H9 (cell line): ENCODE measurements around the gene MYOF. TPM values are rescaled to one million over a fixed set of nuclear protein-coding genes. Genes with fewer than 3 reads are reported as not detected.

Source experiments
- DNase-seq: peaks from one replicate; pipeline ENCODE4 v3.0.0-alpha.2; 2017
- H2AFZ ChIP-seq: one replicate; pipeline ENCODE4 v1.6.1; 2013; ENCODE audit warnings: mild to moderate bottlenecking, low read length, control low read depth, moderate library complexity
- H2AK5ac ChIP-seq: 2 replicates; pipeline ENCODE4 v1.6.1; 2013; ENCODE audit warnings: low read length, control low read depth, mixed read lengths; ENCODE audit not compliant: insufficient read length
- H2BK120ac ChIP-seq: one replicate; pipeline ENCODE4 v1.6.1; 2013; ENCODE audit warnings: low read depth, mild to moderate bottlenecking, low read length, control low read depth, inconsistent platforms; ENCODE audit not compliant: poor library complexity, severe bottlenecking
- H2BK12ac ChIP-seq: 2 replicates; pipeline ENCODE4 v1.6.1; 2013; ENCODE audit warnings: low read length, control low read depth, mixed read lengths, low read depth; ENCODE audit not compliant: insufficient read length
- H2BK15ac ChIP-seq: 2 replicates; pipeline ENCODE4 v1.6.1; 2013; ENCODE audit warnings: low read depth, low read length, control low read depth
- H2BK20ac ChIP-seq: one replicate; pipeline ENCODE4 v1.6.1; 2013; ENCODE audit warnings: low read depth, mild to moderate bottlenecking, low read length, control low read depth, inconsistent platforms; ENCODE audit not compliant: poor library complexity, severe bottlenecking
- H2BK5ac ChIP-seq: 2 replicates; pipeline ENCODE4 v1.6.1; 2013; ENCODE audit warnings: low read length, control low read depth, mixed read lengths; ENCODE audit not compliant: insufficient read length
- H3K14ac ChIP-seq: 2 replicates; pipeline ENCODE4 v1.6.1; 2013; ENCODE audit warnings: low read length, control low read depth; ENCODE audit not compliant: insufficient read depth
- H3K18ac ChIP-seq: 2 replicates; pipeline ENCODE4 v1.6.1; 2013; ENCODE audit warnings: low read depth, mild to moderate bottlenecking, mixed read lengths, low read length, control low read depth; ENCODE audit not compliant: insufficient read length
- H3K23ac ChIP-seq: 2 replicates; pipeline ENCODE4 v1.6.1; 2013; ENCODE audit warnings: low read length, control low read depth, mixed read lengths, low read depth; ENCODE audit not compliant: insufficient read length
- H3K23me2 ChIP-seq: 2 replicates; pipeline ENCODE4 v1.6.1; 2013; ENCODE audit warnings: low read depth, mild to moderate bottlenecking, mixed read lengths, low read length, control low read depth; ENCODE audit not compliant: insufficient read length, poor library complexity, severe bottlenecking
- H3K27ac ChIP-seq: 2 replicates; pipeline ENCODE4 v1.5.1; 2013; ENCODE audit warnings: low read length, control low read depth, mixed read lengths, low read depth; ENCODE audit not compliant: insufficient read length
- H3K27me3 ChIP-seq: 2 replicates; pipeline ENCODE4 v1.6.1; 2013; ENCODE audit warnings: low read length, control low read depth, inconsistent platforms; ENCODE audit not compliant: insufficient read depth
- H3K4ac ChIP-seq: 2 replicates; pipeline ENCODE4 v1.6.1; 2013; ENCODE audit warnings: low read depth, mild to moderate bottlenecking, control low read depth, inconsistent platforms, low read length, moderate library complexity
- H3K4me1 ChIP-seq: 2 replicates; pipeline ENCODE4 v1.6.1; 2013; ENCODE audit warnings: low read length, control low read depth, inconsistent platforms; ENCODE audit not compliant: insufficient read depth
- H3K4me2 ChIP-seq: 2 replicates; pipeline ENCODE4 v1.6.1; 2013; ENCODE audit warnings: low read length, control low read depth, mixed read lengths; ENCODE audit not compliant: insufficient read length, insufficient read depth
- H3K56ac ChIP-seq: 2 replicates; pipeline ENCODE4 v1.6.1; 2013; ENCODE audit warnings: low read depth, mild to moderate bottlenecking, mixed read lengths, low read length, control low read depth; ENCODE audit not compliant: insufficient read length
- H3K79me1 ChIP-seq: 2 replicates; pipeline ENCODE4 v1.6.1; 2013; ENCODE audit warnings: low read depth, mild to moderate bottlenecking, moderate library complexity, low read length, control low read depth, inconsistent platforms; ENCODE audit not compliant: insufficient read depth, poor library complexity, severe bottlenecking
- H3K79me2 ChIP-seq: 2 replicates; pipeline ENCODE4 v1.6.1; 2013; ENCODE audit warnings: low read length, control low read depth, inconsistent platforms; ENCODE audit not compliant: insufficient read depth
- H3K9ac ChIP-seq: 2 replicates; pipeline ENCODE4 v1.6.1; 2013; ENCODE audit warnings: low read length, control low read depth, mixed read lengths; ENCODE audit not compliant: insufficient read length; ENCODE audit errors: extremely low read depth
- H3K9me3 ChIP-seq: one replicate; pipeline ENCODE4 v1.6.1; 2013; ENCODE audit warnings: low read depth, low read length, inconsistent platforms; ENCODE audit not compliant: control insufficient read depth
- H3T11ph ChIP-seq: one replicate; pipeline ENCODE4 v1.6.1; 2013; ENCODE audit warnings: mild to moderate bottlenecking, low read length, control low read depth, inconsistent platforms
- H4K20me1 ChIP-seq: one replicate; pipeline ENCODE4 v1.6.1; 2013; ENCODE audit not compliant: control insufficient read depth, insufficient read length, insufficient read depth
- H4K5ac ChIP-seq: 2 replicates; pipeline ENCODE4 v1.6.1; 2013; ENCODE audit warnings: low read depth, mild to moderate bottlenecking, mixed read lengths, low read length, control low read depth; ENCODE audit not compliant: insufficient read length
- H4K8ac ChIP-seq: replicated peaks from 2 replicates; pipeline ENCODE4 v1.6.1; 2013; ENCODE audit warnings: low read length, control low read depth, mixed read lengths, low read depth; ENCODE audit not compliant: insufficient read length
- H4K91ac ChIP-seq: 2 replicates; pipeline ENCODE4 v1.6.1; 2013; ENCODE audit warnings: low read depth, mild to moderate bottlenecking, moderate library complexity, mixed read lengths, low read length, control low read depth; ENCODE audit not compliant: insufficient read length
- H3K27ac Mint-ChIP-seq, 3 experiments: 2 replicates in 2 of 3; 3 replicates in 1 of 3; pipeline ENCODE4 v1.8.0; 2020 to 2021; ENCODE audit warnings: mixed read lengths in 3 of 3, mild to moderate bottlenecking in 1 of 3, moderate library complexity in 1 of 3
- H3K27me3 Mint-ChIP-seq: 2 replicates; pipeline ENCODE4 v1.8.0; 2021; ENCODE audit warnings: low read depth, mild to moderate bottlenecking, moderate library complexity, mixed read lengths
- H3K36me3 Mint-ChIP-seq, 3 experiments: 2 replicates in 2 of 3; 3 replicates in 1 of 3; pipeline ENCODE4 v1.8.0; 2020 to 2021; ENCODE audit warnings: low read depth in 3 of 3, mixed read lengths in 3 of 3; ENCODE audit not compliant: insufficient read depth in 1 of 3
- H3K4me1 Mint-ChIP-seq, 2 experiments: 2 replicates each; pipeline ENCODE4 v1.8.0; 2020; ENCODE audit warnings: mixed read lengths in 2 of 2
- H3K4me3 Mint-ChIP-seq, 2 experiments: 2 replicates in 1 of 2; 3 replicates in 1 of 2; pipeline ENCODE4 v1.8.0; 2020 to 2021; ENCODE audit warnings: mild to moderate bottlenecking in 2 of 2, mixed read lengths in 2 of 2, moderate library complexity in 1 of 2
- H3K9me3 Mint-ChIP-seq, 2 experiments: 2 replicates in 1 of 2; 3 replicates in 1 of 2; pipeline ENCODE4 v1.8.0; 2020; ENCODE audit warnings: mild to moderate bottlenecking in 2 of 2, mixed read lengths in 2 of 2, moderate library complexity in 1 of 2
- WGBS: extraction: QIAGEN DNeasy Blood & Tissue Kit; methylation state at CpG from one replicate; pipeline ENCODE4 v1.1.7; 2013; ENCODE audit warnings: missing lambda C conversion rate, low lambda C conversion rate, mixed read lengths; ENCODE audit not compliant: insufficient read length; ENCODE audit errors: extremely low coverage; 5-methylcytosine and 5-hydroxymethylcytosine counted together
- total RNA-seq: library from RNA; stranded (reverse); gene quantifications from 2 replicates; pipeline ENCODE4 v1.2.1, GENCODE V29; 2021
- TF ChIP-seq, protein P1 (sequence below): fragments of 200-600 bp; sonication (generic); conservative IDR thresholded peaks from 3 replicates; pipeline ENCODE4 v1.8.0; 2021; ENCODE audit warnings: antibody characterized with exemption, mild to moderate bottlenecking

Gene MYOF
- total RNA-seq, 1 experiment from 2014 or later, result 2.8 TPM

DNA sequence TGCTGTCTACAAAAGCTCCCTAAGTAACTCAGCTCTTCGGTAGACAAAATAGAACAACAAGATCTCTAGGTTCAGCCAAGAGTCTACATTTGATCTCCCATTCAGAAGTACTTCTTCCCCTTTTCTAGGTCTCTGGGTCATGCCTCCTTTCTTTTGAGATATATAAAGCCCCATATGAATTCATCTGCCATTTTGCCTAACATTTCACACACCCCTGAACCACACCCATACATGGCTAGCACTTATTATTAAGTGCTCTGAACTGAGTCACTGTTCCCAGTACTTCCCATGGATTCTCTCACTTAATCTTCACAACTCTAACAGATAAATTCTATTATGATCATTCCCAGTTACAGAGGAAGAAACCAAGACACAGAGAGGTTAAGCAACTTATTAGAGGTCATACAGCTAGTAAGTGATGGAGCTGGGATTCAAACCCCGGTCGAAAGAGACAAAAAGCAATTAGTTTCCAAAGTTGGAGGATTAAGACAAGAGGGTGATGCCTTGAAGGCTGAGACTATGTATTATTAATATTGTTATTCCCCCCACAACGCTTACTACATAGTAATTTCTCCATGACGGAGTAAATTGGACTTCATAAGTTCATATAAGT lies 17.3 kb downstream of the MYOF start:
- Histone ChIP-seq H4K5ac (no peak overlapping the region), H4K20me1 (no peaks in the 10 kb centered on the region), H2BK120ac (no peak overlapping the region), H2BK15ac (no peak overlapping the region), H4K91ac (no peak overlapping the region), H2BK12ac (no peak overlapping the region), H3K9me3 (no peaks in the 10 kb centered on the region), H3K79me2 (no peaks in the 10 kb centered on the region), H3K4me1 (no peaks in the 10 kb centered on the region; the same call in 1 of the 2 replicates), H2AFZ (no peak overlapping the region), H3K56ac (no peak overlapping the region), H3K9ac (no peak overlapping the region), H3T11ph (no peak overlapping the region), H2BK5ac (no peak overlapping the region), H3K23ac (no peak overlapping the region), H2AK5ac (no peak overlapping the region), H4K8ac (no peak overlapping the region), H3K27me3 (no peaks in the 10 kb centered on the region), H3K4me2 (no peak overlapping the region), H3K4ac (no peak overlapping the region), H3K23me2 (no peaks in the 10 kb centered on the region), H3K18ac (no peak overlapping the region), H3K14ac (no peak overlapping the region), H3K27ac (no peak overlapping the region), H2BK20ac (no peak overlapping the region), H3K79me1 (no peaks in the 10 kb centered on the region)
- WGBS, result no CpG with 5 or more reads among the region's 5 CpGs
- H3K4me3 Mint-ChIP-seq, result no peak overlapping the region
- no peak overlapping the region for H3K27ac Mint-ChIP-seq
- H3K27me3 Mint-ChIP-seq, result no peaks in the 10 kb centered on the region
- TF ChIP-seq, protein P1, sequence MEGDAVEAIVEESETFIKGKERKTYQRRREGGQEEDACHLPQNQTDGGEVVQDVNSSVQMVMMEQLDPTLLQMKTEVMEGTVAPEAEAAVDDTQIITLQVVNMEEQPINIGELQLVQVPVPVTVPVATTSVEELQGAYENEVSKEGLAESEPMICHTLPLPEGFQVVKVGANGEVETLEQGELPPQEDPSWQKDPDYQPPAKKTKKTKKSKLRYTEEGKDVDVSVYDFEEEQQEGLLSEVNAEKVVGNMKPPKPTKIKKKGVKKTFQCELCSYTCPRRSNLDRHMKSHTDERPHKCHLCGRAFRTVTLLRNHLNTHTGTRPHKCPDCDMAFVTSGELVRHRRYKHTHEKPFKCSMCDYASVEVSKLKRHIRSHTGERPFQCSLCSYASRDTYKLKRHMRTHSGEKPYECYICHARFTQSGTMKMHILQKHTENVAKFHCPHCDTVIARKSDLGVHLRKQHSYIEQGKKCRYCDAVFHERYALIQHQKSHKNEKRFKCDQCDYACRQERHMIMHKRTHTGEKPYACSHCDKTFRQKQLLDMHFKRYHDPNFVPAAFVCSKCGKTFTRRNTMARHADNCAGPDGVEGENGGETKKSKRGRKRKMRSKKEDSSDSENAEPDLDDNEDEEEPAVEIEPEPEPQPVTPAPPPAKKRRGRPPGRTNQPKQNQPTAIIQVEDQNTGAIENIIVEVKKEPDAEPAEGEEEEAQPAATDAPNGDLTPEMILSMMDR, result no peak
- peaks cover 12 to 13% of the 10 kb centered on the region in 2 experiments for H3K4me1 Mint-ChIP-seq
- H3K9me3 Mint-ChIP-seq, result no peaks in the 10 kb centered on the region; a peak in 1 of 5 replicates
- DNase-seq, result no peak
- H3K36me3 Mint-ChIP-seq, result no peaks in the 10 kb centered on the region
